Measurements from ENCODE around the gene AMMECR1L. TPM values are rescaled to one million over a fixed set of nuclear protein-coding genes. Genes with fewer than 3 reads are reported as not detected.
"Not testable (repeated sequence)": the region's sequence is repeated elsewhere in the genome, so short reads cannot be mapped to it uniquely, and the experiment has no call there.

AMMECR1L gene
- total RNA-seq, 2 donors from 2014 or later: 9.9 to 29.6 TPM

- H3K4me1 ChIP-seq (replicated peaks): no peaks in the 10 kb centered on the region
- TF ChIP-seq POLR2A (IDR thresholded peaks at IDR 0.05) (no peak), POLR2AphosphoS5 (IDR thresholded peaks at IDR 0.05) (no peak)
- TF ChIP-seq, protein P1, sequence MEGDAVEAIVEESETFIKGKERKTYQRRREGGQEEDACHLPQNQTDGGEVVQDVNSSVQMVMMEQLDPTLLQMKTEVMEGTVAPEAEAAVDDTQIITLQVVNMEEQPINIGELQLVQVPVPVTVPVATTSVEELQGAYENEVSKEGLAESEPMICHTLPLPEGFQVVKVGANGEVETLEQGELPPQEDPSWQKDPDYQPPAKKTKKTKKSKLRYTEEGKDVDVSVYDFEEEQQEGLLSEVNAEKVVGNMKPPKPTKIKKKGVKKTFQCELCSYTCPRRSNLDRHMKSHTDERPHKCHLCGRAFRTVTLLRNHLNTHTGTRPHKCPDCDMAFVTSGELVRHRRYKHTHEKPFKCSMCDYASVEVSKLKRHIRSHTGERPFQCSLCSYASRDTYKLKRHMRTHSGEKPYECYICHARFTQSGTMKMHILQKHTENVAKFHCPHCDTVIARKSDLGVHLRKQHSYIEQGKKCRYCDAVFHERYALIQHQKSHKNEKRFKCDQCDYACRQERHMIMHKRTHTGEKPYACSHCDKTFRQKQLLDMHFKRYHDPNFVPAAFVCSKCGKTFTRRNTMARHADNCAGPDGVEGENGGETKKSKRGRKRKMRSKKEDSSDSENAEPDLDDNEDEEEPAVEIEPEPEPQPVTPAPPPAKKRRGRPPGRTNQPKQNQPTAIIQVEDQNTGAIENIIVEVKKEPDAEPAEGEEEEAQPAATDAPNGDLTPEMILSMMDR (IDR thresholded peaks at IDR 0.05): no peak
- no peak overlapping the region for H3K4me3 ChIP-seq
- DNase-seq (ENCODE audit: low spot score): no peak
- H3K27me3 ChIP-seq (replicated peaks; ENCODE audit: insufficient read depth): no peaks in the 10 kb centered on the region
- WGBS: 88% methylated on average over 14 of the region's 14 CpGs
- H3K27ac ChIP-seq: no peak overlapping the region
- no peaks in the 10 kb centered on the region for H3K9me3 ChIP-seq
- no peaks in the 10 kb centered on the region for H3K36me3 ChIP-seq
- intact Hi-C loops (cut with DNase I): loop anchor here (10.0 kb wide), 2 partner anchors 62 to 342 kb away; no protein-coding TSS in a partner anchor
Measured at GRCh38 chr2:127893033-127893432, 7.3 kb upstream of the AMMECR1L start.

- Histone ChIP-seq H3K27ac (no peak overlapping the region), H3K36me3 (no peaks in the 10 kb centered on the region), H3K4me1 (replicated peaks) (peaks cover 3% of the 10 kb centered on the region), H3K27me3 (replicated peaks; ENCODE audit: insufficient read depth) (no peaks in the 10 kb centered on the region), H3K9me3 (no peaks in the 10 kb centered on the region), H3K4me3 (no peak overlapping the region)
- DNase-seq (ENCODE audit: low spot score): no peak
- 59% methylated on average over 5 of the region's 5 CpGs for WGBS
- intact Hi-C loops (cut with DNase I): loop anchor here (10.0 kb wide), 2 partner anchors 63 to 343 kb away; no protein-coding TSS in a partner anchor
- TF ChIP-seq POLR2A (IDR thresholded peaks at IDR 0.05): no peak
- TF ChIP-seq, protein P1 (IDR thresholded peaks at IDR 0.05): no peak
Measured at GRCh38 chr2:127891811-127892210, 6.1 kb upstream of the AMMECR1L start.

DNA sequence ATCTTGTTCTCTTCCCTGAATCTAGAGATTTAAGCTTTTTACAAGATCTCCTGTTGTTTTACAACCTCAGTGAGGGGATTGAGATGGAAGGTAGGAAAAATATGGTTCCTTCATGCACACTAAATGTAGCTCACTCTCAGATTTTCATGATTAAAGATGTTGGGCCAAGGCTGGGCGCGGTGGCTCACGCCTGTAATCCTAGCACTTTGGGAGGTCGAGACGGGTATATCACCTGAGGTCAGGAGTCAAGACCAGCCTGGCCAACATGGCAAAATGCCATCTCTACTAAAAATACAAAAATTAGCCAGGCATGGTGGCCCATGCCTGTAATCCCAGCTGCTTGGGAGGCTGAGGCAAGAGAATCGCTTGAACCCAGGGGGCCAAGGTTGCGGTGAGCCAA lies 5.0 kb upstream of the AMMECR1L start:
- not testable (repeated sequence) for H3K9me3 ChIP-seq; H3K4me3 ChIP-seq; DNase-seq (ENCODE audit: low spot score); H3K27me3 ChIP-seq (replicated peaks; ENCODE audit: insufficient read depth); H3K4me1 ChIP-seq (replicated peaks); H3K27ac ChIP-seq; H3K36me3 ChIP-seq
- intact Hi-C loops (cut with DNase I): loop anchor here (10.0 kb wide), 2 partner anchors 64 to 344 kb away; no protein-coding TSS in a partner anchor
- 92% methylated on average over 7 of the region's 7 CpGs for WGBS

DNA sequence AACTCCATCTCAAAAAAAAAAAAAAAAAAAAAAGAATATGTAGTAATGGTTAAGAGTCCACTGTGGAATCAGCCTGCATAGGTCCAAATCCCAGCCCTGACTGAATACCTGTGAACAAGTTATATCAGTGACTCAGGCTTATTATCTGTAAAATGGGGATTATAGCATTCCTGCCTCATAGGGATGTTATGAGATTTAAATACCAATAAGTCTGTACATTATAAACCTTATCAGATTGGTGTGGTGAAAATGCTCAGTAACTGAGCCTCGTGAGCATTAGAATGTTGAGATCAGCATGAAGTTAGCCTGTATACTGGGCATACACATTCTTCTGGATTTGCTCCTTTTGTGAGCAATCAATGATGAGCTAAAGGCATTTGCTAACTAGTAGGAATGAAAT lies 3.0 kb upstream of the AMMECR1L start:
- Histone ChIP-seq H3K27me3 (replicated peaks; ENCODE audit: insufficient read depth) (no peaks in the 10 kb centered on the region), H3K36me3 (no peaks in the 10 kb centered on the region), H3K27ac (no peak overlapping the region), H3K4me3 (no peak overlapping the region), H3K9me3 (no peaks in the 10 kb centered on the region), H3K4me1 (replicated peaks) (peaks cover 3% of the 10 kb centered on the region)
- TF ChIP-seq, protein P1 (IDR thresholded peaks at IDR 0.05): no peak
- no peak for TF ChIP-seq POLR2AphosphoS5 (IDR thresholded peaks at IDR 0.05)
- no peak for TF ChIP-seq POLR2A (IDR thresholded peaks at IDR 0.05)
- WGBS: 77% methylated on average over 1 of the region's 1 CpG
- intact Hi-C loops (cut with DNase I): no loop called here
- DNase-seq (ENCODE audit: low spot score): no peak

- Histone ChIP-seq H3K4me3 (no peak overlapping the region), H3K27ac (peak overlapping the region in 1 of 2 donors; percentile 47), H3K9me3 (no peaks in the 10 kb centered on the region), H3K4me1 (replicated peaks) (peaks cover 3% of the 10 kb centered on the region), H3K36me3 (no peaks in the 10 kb centered on the region), H3K27me3 (replicated peaks; ENCODE audit: insufficient read depth) (no peaks in the 10 kb centered on the region)
- intact Hi-C loops (cut with DNase I): no loop called here
- DNase-seq (ENCODE audit: low spot score): no peak
- WGBS: 15% methylated on average over 1 of the region's 1 CpG
- TF ChIP-seq POLR2AphosphoS5 (IDR thresholded peaks at IDR 0.05) (no peak), POLR2A (IDR thresholded peaks at IDR 0.05) (no peak)
- TF ChIP-seq, protein P1 (IDR thresholded peaks at IDR 0.05): no peak
Measured at GRCh38 chr2:127887776-127888130, 2.0 kb upstream of the AMMECR1L start.

Data from prostate gland (tissue), 2 donors.